ENCODE results near the gene KIAA1958. TPM values are rescaled to one million over a fixed set of nuclear protein-coding genes. Genes with fewer than 3 reads are reported as not detected.

The KIAA1958 gene
- total and polyA plus RNA-seq, 2 of the 4 experiments (the other 2 are of a cell fraction), result 0.65 to 1.8 TPM

DNA sequence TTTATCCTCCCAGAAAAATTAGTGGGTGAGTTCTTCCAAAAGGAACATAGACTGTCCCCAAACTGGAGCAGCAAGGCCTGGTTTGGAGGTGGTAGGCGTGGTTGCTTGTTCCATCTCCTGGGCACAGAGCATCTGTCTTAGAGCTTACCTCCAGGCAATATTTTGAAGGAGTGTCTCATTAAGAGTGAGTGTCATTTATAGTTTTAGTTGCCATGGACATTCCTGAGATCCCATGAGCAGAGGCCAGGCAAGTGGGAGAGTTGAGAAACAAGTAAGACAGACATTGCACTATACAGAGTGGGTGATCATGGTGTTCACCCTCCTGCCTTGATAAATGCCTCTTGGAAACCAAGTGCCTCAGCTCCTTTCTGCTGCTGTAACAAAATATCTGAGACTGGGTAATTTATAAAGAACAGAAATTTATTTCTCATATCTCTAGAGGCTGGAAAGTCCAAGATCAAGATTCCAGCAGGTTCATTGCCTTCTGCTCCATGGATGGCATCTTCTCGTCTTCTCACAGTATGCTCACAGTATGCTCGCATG is 68.5 kb downstream of the KIAA1958 start:
- Histone ChIP-seq H3K4me3 (ENCODE audit: insufficient read depth, low read depth, low read length) (no peak overlapping the region), H3K23ac (ENCODE audit: low read depth, low read length) (no peak overlapping the region), H3K9me1 (ENCODE audit: insufficient read depth, low read length) (peaks cover 9% of the 10 kb centered on the region; the same call in 1 of the 2 replicates), H4K5ac (ENCODE audit: low read depth, low read length) (no peak overlapping the region), H3K9me3 (ENCODE audit: control insufficient read depth, insufficient read depth, low read length) (no peaks in the 10 kb centered on the region), H2AFZ (replicated peaks; ENCODE audit: low read length, poor library complexity) (no peak overlapping the region), H3K9ac (ENCODE audit: low read depth, low read length) (no peak overlapping the region), H2BK20ac (ENCODE audit: low read depth, low read length) (peak overlapping the region; percentile 35; the same call in 1 of the 2 replicates), H3K27me3 (ENCODE audit: control insufficient read depth, insufficient read depth, low read length) (peaks cover 4% of the 10 kb centered on the region; the same call in 1 of the 2 replicates), H3K36me3 (ENCODE audit: control insufficient read depth, insufficient read depth, low read length) (no peaks in the 10 kb centered on the region), H3K4ac (ENCODE audit: low read depth, low read length) (peak overlapping the region; percentile 17; the same call in 1 of the 2 replicates), H2BK120ac (ENCODE audit: low read depth, low read length) (no peak overlapping the region), H3K79me1 (ENCODE audit: low read depth in 1 of 2, low read length in 2 of 2) (peaks cover 0 to 3% of the 10 kb centered on the region in 2 experiments; a peak in 1 of 4 replicates), H2BK15ac (ENCODE audit: low read depth, low read length) (no peak overlapping the region), H4K20me1 (ENCODE audit: insufficient read depth, low read length) (no peaks in the 10 kb centered on the region), H2AK9ac (replicated peaks; ENCODE audit: low read depth, low read length, poor library complexity) (no peak overlapping the region), H3K56ac (ENCODE audit: extremely low read depth, insufficient read depth, low read length) (no peak overlapping the region), H3K14ac (replicated peaks; ENCODE audit: low read depth, low read length) (0 out of 2 replicates have a peak overlapping the region, but pooled peaks have one; percentile 10), H3K18ac (ENCODE audit: low read depth, low read length) (peak overlapping the region; percentile 60; the same call in 1 of the 2 replicates), H2BK5ac (ENCODE audit: low read depth, low read length, poor library complexity, severe bottlenecking) (no peak overlapping the region), H3K27ac (ENCODE audit: insufficient read depth, low read length) (no peak overlapping the region), H4K8ac (ENCODE audit: low read depth in 2 of 2, low read length in 2 of 2) (no peak overlapping the region), H3K4me1 (ENCODE audit: control insufficient read depth, insufficient read depth, low read length) (peaks cover 12% of the 10 kb centered on the region), H3K4me2 (ENCODE audit: low read depth, low read length) (no peak overlapping the region), H2AK5ac (ENCODE audit: low read depth, low read length) (0 out of 2 replicates have a peak overlapping the region, but pooled peaks have one; percentile 51), H4K91ac (ENCODE audit: insufficient read depth, low read depth, low read length) (no peak overlapping the region)
- TF ChIP-seq RAD21 (IDR thresholded peaks at IDR 0.05; ENCODE audit: low read length), result no peak
- TF ChIP-seq RFX5 (IDR thresholded peaks at IDR 0.05; ENCODE audit: low read depth, low read length), result no peak
- no peak for TF ChIP-seq FOS (IDR thresholded peaks at IDR 0.05; ENCODE audit: low read depth, low read length)
- no peak for TF ChIP-seq POLR2A (IDR thresholded peaks at IDR 0.05; ENCODE audit: low read depth, low read length)
- TF ChIP-seq RCOR1 (IDR thresholded peaks at IDR 0.05; ENCODE audit: insufficient replicate concordance, low read length), result no peak
- no peak for TF ChIP-seq MAZ (IDR thresholded peaks at IDR 0.05; ENCODE audit: borderline replicate concordance, low read depth, low read length)
- no peak for TF ChIP-seq SMC3 (IDR thresholded peaks at IDR 0.05; ENCODE audit: low read depth, low read length)
- TF ChIP-seq BHLHE40 (IDR thresholded peaks at IDR 0.05; ENCODE audit: low read depth, low read length), result no peak
- no peak for TF ChIP-seq CEBPB (IDR thresholded peaks at IDR 0.05; ENCODE audit: low read depth, low read length)
- no peak for TF ChIP-seq CHD1 (IDR thresholded peaks at IDR 0.05; ENCODE audit: low read depth, low read length)
- ChIA-PET POLR2A (ENCODE audit: unreplicated experiment) (no interaction called here), CTCF (no interaction called here)
- intact Hi-C loops (cut with micrococcal nuclease), result loop anchor here (5.0 kb wide), 1 partner anchor 68 kb away; the partner anchor contains the start of gene KIAA1958
- dilution Hi-C loops (cut with HindIII; ENCODE audit: low sequenced_read_pairs, unreplicated experiment), result no loop called here
- no peak for DNase-seq
- ATAC-seq (ENCODE audit: low read depth), result no peak
- in situ Hi-C loops (cut with MboI; ENCODE audit: low sequenced_read_pairs), result no loop called here
- BruUV-seq (replicated peaks), result no TSS peak
- WGBS, 2 experiments (ENCODE audit: extremely low coverage in 2 of 2, insufficient read length in 1 of 2), result 100% methylated on average over 2 of the region's 3 CpGs; no CpG with 5 or more reads in 1 of the 2 experiments
